ENCODE measurements around the gene EXOC3L1. TPM values are rescaled to one million over a fixed set of nuclear protein-coding genes. Genes with fewer than 3 reads are reported as not detected.

Gene EXOC3L1
- total RNA-seq, 2 experiments from 2014 or later: not detected

- CTCF ChIA-PET: interaction anchor here (0.7 to 17.0 kb wide), 5 partner anchors 9 to 135 kb away, joined by 3 to 395 read pairs (median 3); no protein-coding TSS in a partner anchor
- DNase-seq (no peak), ATAC-seq (peak; percentile 21)
- H3K27ac Mint-ChIP-seq: no peak overlapping the region
- peaks cover 22% of the 10 kb centered on the region for H3K36me3 Mint-ChIP-seq
- H3K27me3 Mint-ChIP-seq: no peaks in the 10 kb centered on the region
- H3K4me1 Mint-ChIP-seq: peaks cover 28% of the 10 kb centered on the region
- H3K9me3 Mint-ChIP-seq (ENCODE audit: low read depth): no peaks in the 10 kb centered on the region
- H3K4me3 Mint-ChIP-seq: peak overlapping the region; percentile 37
Measured at GRCh38 chr16:67149276-67150046, 40.5 kb downstream of the EXOC3L1 start.

- H3K27ac Mint-ChIP-seq: no peak overlapping the region
- CTCF ChIA-PET: interaction anchor here (0.7 to 1.2 kb wide), 4 partner anchors 8 to 130 kb away, joined by 3 read pairs; no protein-coding TSS in a partner anchor
- H3K4me3 Mint-ChIP-seq: peak overlapping the region; percentile 37
- DNase-seq: no peak
- H3K9me3 Mint-ChIP-seq (ENCODE audit: low read depth): no peaks in the 10 kb centered on the region
- H3K27me3 Mint-ChIP-seq: no peaks in the 10 kb centered on the region
- peaks cover 20% of the 10 kb centered on the region for H3K36me3 Mint-ChIP-seq
- no peak for ATAC-seq
- H3K4me1 Mint-ChIP-seq: peaks cover 24% of the 10 kb centered on the region
Measured at GRCh38 chr16:67148656-67149275, 41.2 kb downstream of the EXOC3L1 start.

- ATAC-seq (no peak), DNase-seq (no peak)
- H3K9me3 Mint-ChIP-seq (ENCODE audit: low read depth): no peaks in the 10 kb centered on the region
- H3K4me3 Mint-ChIP-seq: no peak overlapping the region
- no peak overlapping the region for H3K27ac Mint-ChIP-seq
- H3K4me1 Mint-ChIP-seq: peaks cover 23% of the 10 kb centered on the region
- peaks cover 19% of the 10 kb centered on the region for H3K36me3 Mint-ChIP-seq
- CTCF ChIA-PET: interaction anchor here (1.2 kb wide), 1 partner anchor 28 kb away, joined by 3 read pairs; no protein-coding TSS in a partner anchor
- no peaks in the 10 kb centered on the region for H3K27me3 Mint-ChIP-seq
Measured at GRCh38 chr16:67148221-67148620, 41.7 kb downstream of the EXOC3L1 start.

- H3K36me3 Mint-ChIP-seq: peaks cover 12% of the 10 kb centered on the region
- ATAC-seq (no peak), DNase-seq (no peak)
- H3K9me3 Mint-ChIP-seq (ENCODE audit: low read depth): no peaks in the 10 kb centered on the region
- CTCF ChIA-PET: interaction anchor here (0.6 to 1.1 kb wide), 4 partner anchors 8 to 171 kb away, joined by 3 read pairs; no protein-coding TSS in a partner anchor
- H3K4me1 Mint-ChIP-seq: peaks cover 17% of the 10 kb centered on the region
- H3K27me3 Mint-ChIP-seq: no peaks in the 10 kb centered on the region
- H3K27ac Mint-ChIP-seq: no peak overlapping the region
- H3K4me3 Mint-ChIP-seq: no peak overlapping the region
Measured at GRCh38 chr16:67147437-67148140, 42.3 kb downstream of the EXOC3L1 start.

GRCh38 chr16:67146523-67147357, 43.2 kb downstream of the EXOC3L1 start:
- Mint-ChIP-seq H3K27ac (no peak overlapping the region), H3K4me1 (peaks cover 13% of the 10 kb centered on the region), H3K36me3 (peaks cover 12% of the 10 kb centered on the region), H3K9me3 (ENCODE audit: low read depth) (no peaks in the 10 kb centered on the region), H3K4me3 (no peak overlapping the region), H3K27me3 (no peaks in the 10 kb centered on the region)
- ATAC-seq: no peak
- CTCF ChIA-PET: interaction anchor here (0.6 to 3.9 kb wide), 6 partner anchors 8 to 170 kb away, joined by 3 to 21 read pairs (median 3); no protein-coding TSS in a partner anchor
- no peak for DNase-seq

- no peaks in the 10 kb centered on the region for H3K9me3 Mint-ChIP-seq (ENCODE audit: low read depth)
- peaks cover 4% of the 10 kb centered on the region for H3K4me1 Mint-ChIP-seq
- H3K36me3 Mint-ChIP-seq: peaks cover 15% of the 10 kb centered on the region
- ATAC-seq: no peak
- CTCF ChIA-PET: interaction anchor here (3.9 kb wide), 1 partner anchor 9 kb away, joined by 21 read pairs; no protein-coding TSS in a partner anchor
- H3K27ac Mint-ChIP-seq: peak overlapping the region; percentile 13
- DNase-seq: no peak
- no peak overlapping the region for H3K4me3 Mint-ChIP-seq
- no peaks in the 10 kb centered on the region for H3K27me3 Mint-ChIP-seq
Measured at GRCh38 chr16:67145746-67146145, 44.2 kb downstream of the EXOC3L1 start.

- peak overlapping the region; percentile 31 for H3K27ac Mint-ChIP-seq
- peaks cover 4% of the 10 kb centered on the region for H3K4me1 Mint-ChIP-seq
- no peaks in the 10 kb centered on the region for H3K9me3 Mint-ChIP-seq (ENCODE audit: low read depth)
- H3K27me3 Mint-ChIP-seq: no peaks in the 10 kb centered on the region
- H3K36me3 Mint-ChIP-seq: peaks cover 20% of the 10 kb centered on the region
- H3K4me3 Mint-ChIP-seq: no peak overlapping the region
- no peak for ATAC-seq
- DNase-seq: no peak
- CTCF ChIA-PET: interaction anchor here (3.9 kb wide), 1 partner anchor 10 kb away, joined by 21 read pairs; no protein-coding TSS in a partner anchor
Measured at GRCh38 chr16:67144943-67145342, 45.0 kb downstream of the EXOC3L1 start.

- ATAC-seq (no peak), DNase-seq (no peak)
- Mint-ChIP-seq H3K9me3 (ENCODE audit: low read depth) (no peaks in the 10 kb centered on the region), H3K4me3 (no peak overlapping the region), H3K4me1 (no peaks in the 10 kb centered on the region), H3K27me3 (no peaks in the 10 kb centered on the region), H3K36me3 (peaks cover 12% of the 10 kb centered on the region), H3K27ac (no peak overlapping the region)
- CTCF ChIA-PET: interaction anchor here (1.3 to 1.8 kb wide), 2 partner anchors 125 to 188 kb away, joined by 5 to 7 read pairs; no protein-coding TSS in a partner anchor
Measured at GRCh38 chr16:67142342-67142741, 47.6 kb downstream of the EXOC3L1 start.

- Mint-ChIP-seq H3K4me3 (no peak overlapping the region), H3K9me3 (ENCODE audit: low read depth) (no peaks in the 10 kb centered on the region), H3K36me3 (peaks cover 16% of the 10 kb centered on the region), H3K4me1 (no peaks in the 10 kb centered on the region), H3K27me3 (no peaks in the 10 kb centered on the region), H3K27ac (no peak overlapping the region)
- ATAC-seq (no peak), DNase-seq (no peak)
- CTCF ChIA-PET: interaction anchor here (0.8 to 1.9 kb wide), 11 partner anchors 9 to 306 kb away, joined by 3 to 14 read pairs (median 4); partner anchors contain the start of gene B3GNT9
Measured at GRCh38 chr16:67141391-67141790, 48.5 kb downstream of the EXOC3L1 start.

- Mint-ChIP-seq H3K9me3 (ENCODE audit: low read depth) (no peaks in the 10 kb centered on the region), H3K36me3 (peaks cover 30% of the 10 kb centered on the region), H3K27ac (no peak overlapping the region), H3K27me3 (no peaks in the 10 kb centered on the region), H3K4me1 (peaks cover 3% of the 10 kb centered on the region), H3K4me3 (no peak overlapping the region)
- ATAC-seq (no peak), DNase-seq (no peak)
- CTCF ChIA-PET: interaction anchor here (1.1 to 3.8 kb wide), 3 partner anchors 8 to 120 kb away, joined by 3 to 17 read pairs (median 3); no protein-coding TSS in a partner anchor
Measured at GRCh38 chr16:67137605-67138004, 52.3 kb downstream of the EXOC3L1 start.

All from activated CD8-positive, alpha-beta memory T cell treated with anti-CD3 and anti-CD28 coated beads, Interleukin-2, amount 10 ng/mL, durations not matched to agents 7 days and 5 days (primary cell).